Activated T-cell treated with anti-CD3 and anti-CD28 coated beads for 1 hour (primary cell): Measurements from ENCODE around the gene FAM163B.

ENCODE experiments used
- DNase-seq: peaks from one replicate; pipeline ENCODE4 v3.0.0-alpha.2; 2020; ENCODE audit warnings: low read depth

FAM163B gene

DNA sequence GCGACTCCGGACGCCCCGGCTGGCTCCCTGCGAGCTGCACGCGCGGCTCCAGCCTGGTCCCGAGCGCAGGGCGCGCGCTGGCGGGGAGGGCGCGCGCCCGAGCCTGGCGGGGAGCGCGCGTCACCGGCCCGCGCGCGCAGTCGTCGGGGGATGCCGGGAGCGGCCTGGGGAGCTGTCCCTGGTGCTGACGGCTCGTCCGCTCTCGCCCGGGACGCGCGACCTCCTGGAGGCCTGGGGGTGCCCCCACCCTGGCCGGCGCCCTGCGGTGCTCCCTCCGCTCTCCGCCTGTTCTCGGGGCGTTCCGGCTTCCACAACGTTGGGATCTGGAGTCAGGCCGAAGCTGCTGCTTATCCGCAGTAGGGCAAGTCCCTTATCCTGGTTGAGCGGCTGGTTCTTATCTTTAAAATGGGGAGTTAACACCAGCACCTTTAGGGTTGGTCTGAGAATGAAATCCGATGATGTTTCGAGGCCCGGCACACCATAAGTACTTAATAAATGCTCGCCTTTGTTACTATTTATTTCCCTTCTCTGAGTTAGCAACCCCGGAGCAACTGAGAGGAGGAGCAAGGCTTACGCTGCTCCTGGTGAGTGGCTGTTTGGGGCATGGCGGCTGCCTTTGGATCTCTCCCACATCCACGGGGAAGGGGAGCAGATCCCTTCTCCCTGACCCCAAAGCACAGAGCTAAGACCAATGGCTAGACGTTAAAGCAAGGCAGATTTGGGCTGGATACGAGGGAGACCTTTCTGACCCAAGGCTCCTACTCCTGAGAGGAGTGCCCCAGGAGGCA is at the start of gene FAM163B:
Gene FAM163B (minus strand): TSS at position 79 of the 788 bp plus-strand sequence. CDS start 29,166 bp downstream, outside the sequence.
- peak; percentile 20 for DNase-seq

DNA sequence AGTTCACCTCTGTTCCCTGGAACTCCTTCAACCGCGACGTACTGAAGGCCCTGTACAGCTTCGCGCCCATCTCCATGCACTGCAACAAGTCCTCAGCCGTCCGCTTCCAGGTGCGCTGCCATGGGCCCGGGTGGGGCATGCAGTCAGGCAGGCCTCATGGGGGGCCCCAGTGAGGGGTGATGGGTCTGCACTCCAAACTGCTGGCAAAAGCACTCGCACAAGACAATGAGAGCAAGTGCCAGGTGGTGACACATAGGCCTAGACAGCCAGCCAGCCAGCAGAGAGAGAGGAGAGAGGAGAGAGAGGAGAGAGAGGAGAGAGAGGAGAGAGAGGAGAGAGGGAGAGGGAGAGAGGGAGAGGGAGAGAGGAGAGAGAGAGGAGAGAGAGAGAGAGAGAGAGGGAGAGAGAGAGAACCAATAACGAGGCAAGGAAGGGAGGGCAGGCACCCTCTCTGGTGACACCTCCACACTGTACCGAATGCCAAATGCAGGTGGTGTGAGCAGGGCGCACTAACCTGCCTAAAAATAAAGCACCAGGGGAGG is 48.0 kb upstream of the FAM163B start:
- no peak for DNase-seq

DNA sequence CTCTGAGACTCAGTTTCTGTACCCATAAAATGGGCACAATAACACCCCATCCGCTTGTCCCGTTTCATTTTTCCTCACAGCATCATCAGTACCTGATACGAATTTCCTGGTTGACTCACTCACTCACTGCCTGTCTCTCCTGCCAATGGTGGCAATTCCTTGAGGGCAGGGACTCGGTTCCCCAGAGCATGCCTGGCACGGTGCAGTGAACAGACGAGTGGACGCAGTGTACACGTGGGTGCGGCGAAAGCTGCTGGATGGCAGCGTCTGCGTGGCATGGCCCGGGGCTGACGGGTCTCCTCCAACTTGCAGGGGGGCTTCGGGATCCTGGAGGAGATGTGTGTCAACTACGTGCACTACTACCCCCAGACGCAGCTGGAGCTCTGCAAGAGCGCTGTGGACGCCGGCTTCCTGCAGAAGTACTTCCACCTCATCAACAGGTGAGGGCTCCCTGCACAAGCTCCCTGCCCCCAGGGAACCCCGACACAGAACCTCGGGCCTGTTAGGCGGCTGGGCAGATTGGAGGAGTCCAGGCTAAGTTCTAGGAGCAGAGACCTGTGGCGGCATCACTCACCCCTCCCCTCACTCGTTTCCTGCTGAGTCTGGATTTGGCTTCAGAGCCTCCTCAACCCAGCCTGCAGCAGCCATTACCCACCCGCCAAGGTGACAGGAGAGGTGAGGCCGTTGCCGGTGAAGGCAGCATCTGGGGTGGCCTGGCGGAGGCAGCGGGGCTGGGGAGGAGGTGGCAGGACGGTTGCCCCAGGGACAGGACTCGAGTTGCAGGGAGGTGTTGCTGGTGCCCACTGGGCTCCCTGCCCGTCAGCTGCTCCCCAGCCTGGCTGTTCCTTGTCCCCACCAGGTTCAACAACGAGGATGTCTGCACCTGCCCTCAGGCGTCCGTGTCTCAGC is 47.3 kb upstream of the FAM163B start:
- DNase-seq = peak; percentile 42

DNA sequence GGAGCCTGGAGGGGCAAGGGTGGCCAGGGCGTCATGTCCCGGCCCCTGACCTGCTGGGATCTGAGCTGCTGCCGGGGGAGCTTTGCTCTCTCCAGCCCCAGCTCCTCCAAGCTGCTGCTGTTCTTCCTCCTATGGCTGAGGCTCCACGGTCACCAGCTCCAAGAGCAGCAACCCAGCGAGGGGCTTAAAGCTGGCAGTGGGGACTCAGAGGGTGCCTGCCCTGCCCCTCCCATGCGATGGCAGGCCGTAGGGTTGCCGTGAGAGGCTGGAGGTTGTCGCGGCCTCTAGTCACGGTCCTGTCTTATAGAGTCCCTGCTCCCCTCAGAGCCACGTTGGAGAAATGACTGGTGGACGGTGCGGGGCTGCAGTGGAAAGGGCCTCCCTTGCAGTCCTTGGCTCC is 46.5 kb upstream of the FAM163B start:
- DNase-seq = no peak

DNA sequence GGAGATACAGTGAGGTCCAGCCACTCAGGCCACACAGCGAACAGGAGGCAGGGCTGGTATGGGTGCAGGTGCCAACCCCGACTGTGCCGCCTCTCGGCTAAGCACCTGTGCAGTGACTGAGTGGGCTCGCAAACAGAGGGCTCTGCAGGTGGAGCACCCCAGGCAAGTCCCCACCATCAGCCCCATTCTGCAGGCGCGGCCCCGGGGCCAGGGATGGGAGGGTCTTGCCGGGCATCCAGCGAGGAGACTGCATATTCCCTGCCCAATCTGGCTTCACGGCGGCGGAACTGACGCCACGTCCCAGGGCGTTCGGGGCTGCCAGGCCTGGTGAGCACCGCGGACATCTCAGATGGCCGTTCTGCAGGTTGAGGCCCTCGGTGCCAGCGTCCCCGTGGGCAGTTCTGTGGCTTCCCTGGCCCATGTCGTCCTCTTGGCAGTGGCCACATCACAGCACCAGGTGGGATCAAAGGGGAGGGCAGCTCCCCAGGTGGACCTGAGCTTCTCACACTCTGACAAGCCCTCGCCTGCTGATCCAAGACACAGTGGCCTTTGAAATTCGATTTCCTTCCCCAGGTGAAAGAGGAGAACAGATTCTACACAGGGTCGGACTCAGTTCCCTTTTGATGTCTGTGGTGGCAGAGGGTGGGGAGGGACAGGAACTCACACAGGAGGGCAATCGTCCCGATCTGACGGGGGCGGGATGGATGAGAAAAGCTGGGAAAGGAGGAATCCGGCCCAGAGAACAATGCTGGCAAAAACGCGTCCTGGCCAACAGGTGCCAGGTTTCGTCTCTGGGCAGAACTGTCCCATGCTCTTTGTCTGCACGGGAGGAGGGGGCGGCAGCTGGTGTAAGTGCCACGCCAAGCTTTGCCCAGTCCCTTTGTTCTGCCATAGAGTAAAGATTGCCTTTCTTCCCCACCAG is 45.8 kb upstream of the FAM163B start:
- no peak for DNase-seq

DNA sequence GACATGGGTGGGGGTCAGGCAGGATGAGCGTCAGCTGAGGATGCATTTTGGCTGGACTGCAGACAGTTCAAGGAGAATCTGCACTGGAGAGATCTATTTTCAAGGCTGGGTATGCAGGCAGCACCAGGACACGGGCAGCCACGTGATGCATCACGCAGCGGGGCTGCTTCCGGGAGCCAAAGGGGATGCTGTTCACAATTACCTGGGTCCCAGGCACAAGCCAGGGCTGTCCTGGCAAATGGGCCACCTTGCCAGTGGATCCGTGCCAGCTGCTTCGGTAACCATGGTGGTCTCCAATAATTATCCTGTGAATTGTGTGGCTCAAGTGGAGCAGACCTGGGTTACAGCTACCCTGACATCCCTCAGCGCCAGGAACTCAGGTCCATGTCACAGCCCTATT is 44.4 kb upstream of the FAM163B start:
- DNase-seq = no peak

DNA sequence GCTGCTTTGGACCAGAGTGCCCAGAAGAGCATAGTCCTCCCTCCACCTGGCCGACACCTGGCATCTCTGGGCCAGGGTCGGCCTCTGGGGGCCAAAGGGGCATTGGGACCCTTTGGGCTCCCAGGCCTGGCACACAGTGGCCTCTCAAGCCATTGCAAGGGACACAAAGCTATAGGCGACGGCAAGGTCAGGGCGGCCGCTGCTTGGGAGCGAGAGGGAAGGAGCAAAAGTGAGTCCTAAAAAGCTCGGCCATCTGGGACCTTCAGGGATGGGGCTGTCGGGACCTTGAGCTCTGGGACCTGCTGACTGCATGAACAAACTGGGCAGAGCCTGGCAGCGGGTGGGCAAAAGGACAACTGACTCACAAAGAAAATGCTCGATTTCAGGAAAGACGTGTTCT is 40.8 kb upstream of the FAM163B start:
- DNase-seq = no peak

DNA sequence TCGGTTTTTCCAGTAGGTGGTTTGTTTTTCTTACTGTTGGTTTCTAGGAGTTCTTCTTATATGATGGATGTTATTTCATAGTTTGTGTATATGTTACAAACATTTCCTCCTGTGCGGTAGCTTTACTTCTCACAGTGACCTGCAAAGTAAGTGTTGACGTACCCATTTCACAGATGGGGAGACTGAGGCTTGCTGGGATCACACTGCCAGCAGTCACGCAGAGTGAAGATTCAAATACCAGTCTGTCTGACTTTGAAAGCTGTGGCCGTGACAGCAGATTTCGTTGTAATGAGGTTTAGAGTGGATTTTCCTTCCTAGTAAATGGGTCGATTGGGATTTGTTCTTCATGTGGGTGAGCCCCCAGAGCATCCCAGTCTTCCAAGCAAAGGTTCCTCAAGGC is 40.0 kb upstream of the FAM163B start:
- DNase-seq = no peak

DNA sequence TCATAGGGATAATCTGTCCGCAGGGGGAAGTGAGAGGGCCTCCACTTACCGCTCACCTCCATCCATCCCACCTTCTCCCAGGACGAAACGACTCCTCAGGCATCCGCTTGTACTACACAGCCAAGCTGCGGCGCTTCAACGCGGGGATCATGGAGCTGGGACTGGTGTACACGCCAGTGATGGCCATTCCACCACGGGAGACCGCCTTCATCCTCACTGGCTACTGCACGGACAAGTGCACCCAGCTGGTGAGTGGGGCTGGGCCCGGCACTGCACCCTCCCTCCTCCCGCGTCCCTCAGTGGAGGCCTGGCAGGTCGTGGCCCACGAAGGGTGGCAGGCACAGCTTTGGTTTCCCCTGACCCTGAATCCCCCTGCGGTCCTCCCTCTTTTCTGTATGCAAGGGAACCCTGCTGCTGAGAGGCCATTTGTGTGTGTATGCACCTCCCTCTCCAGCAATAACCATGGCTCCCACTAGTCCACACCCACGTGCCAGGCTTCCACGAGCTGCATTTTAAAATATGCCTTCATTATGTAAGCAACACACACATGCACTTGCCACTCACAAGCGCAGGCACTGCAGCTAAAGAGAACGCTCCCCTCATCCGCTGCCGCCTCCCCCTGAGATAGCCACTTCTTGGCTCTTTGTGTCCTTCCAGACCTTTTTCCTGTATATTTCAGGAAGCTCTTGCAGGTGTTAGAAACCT is 38.7 kb upstream of the FAM163B start:
- no peak for DNase-seq

DNA sequence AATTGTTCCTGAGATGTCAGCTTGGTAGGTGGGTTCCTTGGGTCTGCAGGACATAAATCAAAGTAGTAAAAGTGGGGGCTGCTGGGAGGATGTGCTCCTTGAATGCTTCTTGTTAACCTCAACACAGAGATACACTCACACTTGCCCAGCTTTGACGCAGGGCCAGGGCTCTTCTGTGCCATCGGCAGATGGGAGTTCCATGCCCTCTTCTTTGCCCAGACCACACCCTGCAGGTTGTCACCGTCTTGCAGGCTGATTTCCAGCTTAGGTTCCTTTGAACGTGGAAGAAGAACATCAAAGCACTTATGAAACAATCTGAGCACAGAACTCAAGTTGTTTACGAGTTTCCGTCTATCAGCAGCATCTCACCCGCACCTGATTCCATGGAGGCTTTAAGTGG is 38.0 kb upstream of the FAM163B start:
- no peak for DNase-seq

DNA sequence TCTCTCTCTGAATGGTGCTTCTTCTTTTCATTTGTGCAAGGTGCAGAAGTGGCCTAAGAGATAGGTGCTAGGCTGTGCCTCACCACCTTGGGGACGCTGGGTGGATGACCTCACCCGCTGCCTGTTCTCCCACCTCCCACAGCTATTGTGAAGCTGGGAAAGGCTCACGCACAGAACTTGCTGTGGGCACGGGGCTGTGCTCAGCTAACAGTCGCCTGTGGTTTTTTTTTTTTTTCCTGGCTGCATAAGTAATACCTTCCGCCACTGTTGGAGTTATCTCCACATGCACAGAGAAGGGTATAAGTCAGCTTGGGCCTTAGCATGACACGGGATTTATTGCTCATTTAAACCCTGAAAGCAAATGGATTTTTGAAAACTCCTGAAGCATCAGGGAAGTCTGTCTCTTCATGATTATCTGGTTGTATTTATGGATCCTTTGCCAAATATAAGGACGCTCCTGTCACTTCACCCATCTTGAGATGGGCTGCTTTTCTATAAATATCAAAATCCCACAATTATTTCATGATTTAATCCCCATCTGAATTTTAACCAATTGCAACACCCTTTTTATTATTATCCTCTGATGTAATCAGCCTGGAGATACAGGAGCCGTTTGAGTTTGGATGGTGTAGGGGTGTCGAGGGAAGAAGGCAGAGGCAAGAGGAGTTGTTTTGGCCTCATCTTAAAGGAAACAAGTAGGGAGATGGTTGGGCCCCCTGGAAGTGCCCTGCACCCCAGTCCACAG is 36.0 kb upstream of the FAM163B start:
- no peak for DNase-seq

DNA sequence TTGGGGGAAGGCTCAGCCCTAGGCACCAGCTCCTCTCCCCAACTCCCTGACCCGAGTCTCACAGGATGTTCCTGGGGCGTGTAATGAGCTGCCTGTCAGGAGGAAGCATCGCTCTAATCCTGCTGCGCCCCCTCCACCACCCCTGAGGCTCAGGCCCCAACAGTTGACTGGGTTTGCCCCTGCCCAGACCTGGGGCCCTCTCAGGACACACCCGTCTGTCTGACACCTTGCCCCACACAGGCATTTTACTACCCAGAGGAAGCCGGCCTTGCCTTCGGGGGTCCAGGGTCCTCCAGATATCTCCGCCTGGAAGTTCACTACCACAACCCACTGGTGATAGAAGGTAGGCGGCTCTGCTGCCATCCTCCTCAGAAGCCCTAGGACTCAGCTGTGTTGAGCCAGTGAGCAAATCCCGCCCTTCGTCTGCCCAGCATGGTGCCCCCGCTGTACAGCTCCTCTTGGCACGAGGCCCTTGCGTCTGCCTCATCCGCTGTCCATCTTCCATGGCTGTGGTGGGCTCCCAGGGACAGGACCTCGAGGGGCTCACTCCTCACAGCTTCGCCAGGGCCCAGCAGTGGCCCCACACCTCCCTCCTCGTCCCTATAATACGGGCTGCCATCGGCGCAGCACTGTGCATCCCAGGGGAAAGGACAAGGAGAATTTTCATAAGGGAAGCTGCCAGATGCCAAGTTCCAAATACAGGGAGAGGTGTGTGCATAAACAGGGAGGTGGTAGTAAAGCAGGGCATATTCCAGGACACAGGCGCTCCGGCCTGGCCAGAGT is 35.0 kb upstream of the FAM163B start:
- no peak for DNase-seq

DNA sequence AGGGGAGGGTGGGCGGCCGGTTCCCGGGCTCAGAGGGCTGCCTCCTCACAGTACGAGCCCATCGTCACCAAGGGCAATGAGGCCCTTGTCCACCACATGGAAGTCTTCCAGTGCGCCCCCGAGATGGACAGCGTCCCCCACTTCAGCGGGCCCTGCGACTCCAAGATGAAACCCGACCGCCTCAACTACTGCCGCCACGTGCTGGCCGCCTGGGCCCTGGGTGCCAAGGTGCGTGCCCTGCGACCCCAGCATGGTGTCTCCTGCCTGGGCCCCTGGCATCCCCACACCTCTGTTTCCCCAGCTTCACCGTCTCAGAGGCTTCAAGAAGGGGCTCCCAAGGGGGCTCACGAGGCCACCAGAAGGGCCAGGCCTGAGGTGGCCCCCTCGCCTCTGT is 34.2 kb upstream of the FAM163B start:
- no peak for DNase-seq

DNA sequence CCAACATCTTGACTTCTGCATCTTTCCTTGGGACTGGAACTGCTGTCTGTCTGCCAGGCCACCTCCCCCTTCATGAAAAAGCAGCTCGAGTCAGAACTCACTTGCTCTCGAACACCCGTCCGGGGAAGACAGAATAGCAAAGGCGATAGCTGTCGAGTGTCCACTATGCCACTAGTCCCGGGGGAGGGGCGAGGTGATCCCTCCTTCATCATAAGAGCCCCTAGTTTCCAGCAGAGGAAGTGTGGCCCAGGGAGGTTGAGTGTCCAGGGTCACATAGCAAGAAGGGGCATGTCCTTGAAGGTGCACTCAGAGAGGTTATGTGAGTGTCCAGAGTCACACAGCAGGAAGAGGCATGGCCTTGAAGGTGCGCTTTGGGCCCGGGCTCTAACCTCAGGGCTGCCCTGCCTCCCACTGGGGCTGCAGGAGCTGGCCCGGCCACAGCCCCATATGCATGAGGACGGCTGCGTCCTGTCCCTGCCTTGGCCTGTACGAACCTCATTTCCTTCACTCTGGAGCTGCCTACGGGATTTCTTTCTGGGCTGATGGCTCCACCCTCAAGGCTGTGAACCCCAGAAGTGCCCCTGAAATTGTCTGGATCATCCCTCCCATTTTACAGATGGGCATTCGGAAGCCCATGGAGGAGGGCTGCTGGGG is 33.6 kb upstream of the FAM163B start:
- DNase-seq = no peak

DNA sequence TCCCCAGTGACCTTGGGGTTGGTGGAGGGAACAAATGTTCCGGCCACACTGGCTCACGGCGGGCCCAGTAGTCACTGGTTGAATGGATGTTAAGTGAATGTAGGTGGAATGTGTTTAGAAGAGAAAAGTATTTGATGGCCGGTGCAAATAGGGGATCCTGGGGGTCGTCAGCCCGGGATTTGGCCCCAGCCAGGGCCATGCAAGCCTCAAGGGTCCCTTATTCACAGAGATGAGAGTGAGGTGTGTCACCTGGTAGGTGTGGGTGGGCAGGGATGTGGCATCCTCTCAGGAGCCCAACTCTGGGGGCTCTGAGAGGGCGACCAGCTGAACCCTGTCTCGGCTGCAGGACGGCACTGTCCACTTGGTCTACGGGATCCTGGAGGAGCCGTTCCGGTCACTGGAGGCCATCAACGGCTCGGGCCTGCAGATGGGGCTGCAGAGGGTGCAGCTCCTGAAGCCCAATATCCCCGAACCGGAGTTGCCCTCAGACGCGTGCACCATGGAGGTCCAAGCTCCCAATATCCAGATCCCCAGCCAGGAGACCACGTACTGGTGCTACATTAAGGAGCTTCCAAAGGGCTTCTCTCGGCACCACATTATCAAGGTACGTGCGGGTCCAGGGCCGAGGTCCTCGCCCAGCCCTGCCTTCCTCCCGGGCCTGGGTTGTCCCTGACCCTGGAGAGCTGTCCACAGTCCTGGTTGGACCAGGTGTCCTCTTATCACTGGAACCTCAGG is 32.8 kb upstream of the FAM163B start:
- DNase-seq = no peak

DNA sequence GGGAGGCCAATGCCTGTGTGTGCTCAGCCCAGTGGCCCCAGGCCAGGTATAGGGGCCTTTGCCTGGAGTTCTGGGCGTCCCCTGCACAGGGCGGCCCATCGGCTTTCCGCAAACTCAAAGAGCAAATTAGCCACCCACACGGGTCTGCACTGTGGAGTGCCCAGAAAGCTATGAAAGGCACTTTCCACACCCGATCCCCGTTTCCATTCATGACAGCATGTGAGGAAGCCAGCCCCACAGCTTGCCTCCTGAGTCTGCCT is 32.1 kb upstream of the FAM163B start:
- no peak for DNase-seq

DNA sequence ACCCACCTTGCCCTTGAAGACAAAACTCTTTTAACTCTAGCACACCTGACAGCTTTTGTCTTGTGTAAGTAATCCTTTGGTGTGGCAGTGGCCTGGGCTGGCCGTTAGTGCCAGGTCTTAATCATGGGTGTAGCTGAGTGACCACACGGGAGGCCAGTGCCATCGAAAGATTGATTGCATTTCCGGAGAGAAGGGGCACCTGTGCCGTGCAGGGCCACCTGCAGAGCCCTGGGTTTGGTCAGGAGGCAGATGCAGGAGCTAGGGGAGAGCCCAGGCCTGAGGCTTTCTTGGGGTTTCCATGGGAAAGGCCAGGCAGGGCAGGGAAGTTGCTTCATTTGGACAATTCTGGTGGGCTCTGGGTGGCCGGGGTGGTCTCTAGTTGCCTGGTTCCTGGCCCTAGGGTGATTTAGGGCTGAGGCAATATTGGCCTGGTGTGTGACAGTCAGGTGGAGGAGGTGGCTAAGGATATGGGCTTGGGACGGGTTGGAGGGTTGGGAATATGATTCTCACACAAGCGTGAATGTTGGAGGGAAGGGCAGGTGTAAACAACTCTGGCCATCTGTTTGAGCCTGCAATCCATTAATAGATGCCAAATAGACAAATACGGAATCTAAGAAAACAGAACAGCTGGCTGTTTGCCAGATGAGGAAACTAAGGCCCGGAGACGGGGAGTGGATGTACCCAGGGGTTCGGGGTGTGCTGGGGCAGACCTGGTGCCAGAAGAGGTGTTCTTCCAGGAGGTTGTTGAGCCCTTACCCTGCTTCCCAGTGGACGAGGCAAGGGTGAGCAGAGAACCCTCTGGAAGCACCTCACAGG is 31.6 kb upstream of the FAM163B start:
- no peak for DNase-seq

DNA sequence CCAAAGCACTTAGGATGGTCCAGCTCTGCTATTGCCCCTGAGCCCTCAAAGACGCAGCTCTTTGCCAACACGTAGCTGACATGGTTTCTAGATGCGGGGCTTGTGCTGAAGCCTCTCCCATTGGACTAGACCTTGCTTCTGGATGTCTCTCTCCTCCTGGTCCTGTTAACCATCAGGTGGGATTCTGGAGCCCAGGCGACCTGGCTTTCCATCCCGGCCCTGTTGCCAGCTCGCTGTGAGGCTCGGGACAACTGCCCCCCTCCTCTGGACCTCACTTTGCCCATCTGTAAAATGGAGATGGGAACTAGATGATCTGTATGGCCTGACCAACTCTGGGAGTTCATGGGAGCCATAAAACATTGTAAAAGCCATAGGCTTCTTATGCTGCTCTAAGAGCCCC is 31.0 kb upstream of the FAM163B start:
- DNase-seq = no peak
